Keratinocyte (primary cell): Measurements from ENCODE around the gene LRRC42. TPM values are rescaled to one million over a fixed set of nuclear protein-coding genes. Genes with fewer than 3 reads are reported as not detected.

ENCODE experiments used
- DNase-seq: peaks from one replicate; pipeline ENCODE4 v3.0.0-alpha.2; 2011; ENCODE audit warnings: low read depth, missing footprints, low spot score
- FAIRE-seq: peaks from 2 replicates; lab custom pipeline; 2011; peaks lifted over from hg19 to GRCh38; lab: Jason Lieb, UNC
- H2AFZ ChIP-seq: 2 replicates; pipeline ENCODE4 v1.6.0; 2012; ENCODE audit warnings: low read length, control low read depth, inconsistent platforms; ENCODE audit not compliant: control insufficient read depth
- H3K27ac ChIP-seq: 2 replicates; pipeline ENCODE4 v1.5.1; 2011; ENCODE audit warnings: low read length; ENCODE audit not compliant: control insufficient read depth, insufficient read depth
- H3K27me3 ChIP-seq: 3 replicates; pipeline ENCODE4 v1.6.0; 2011; ENCODE audit warnings: low read length; ENCODE audit not compliant: control insufficient read depth, insufficient read depth; ENCODE audit errors: extremely low read depth
- H3K36me3 ChIP-seq, 2 experiments: 2 replicates in 1 of 2; 3 replicates in 1 of 2; pipeline ENCODE4 v1.5.1; 2011; ENCODE audit warnings: low read length in 2 of 2, mild to moderate bottlenecking in 1 of 2; ENCODE audit not compliant: control insufficient read depth in 2 of 2, insufficient read depth in 2 of 2; ENCODE audit errors: extremely low read depth in 1 of 2
- H3K4me1 ChIP-seq: 3 replicates; pipeline ENCODE4 v1.5.1; 2011; ENCODE audit warnings: low read length; ENCODE audit not compliant: control insufficient read depth, insufficient read depth; ENCODE audit errors: extremely low read depth
- H3K4me2 ChIP-seq: 3 replicates; pipeline ENCODE4 v1.6.0; 2011; ENCODE audit warnings: low read depth, low read length; ENCODE audit not compliant: control insufficient read depth, insufficient read depth; ENCODE audit errors: extremely low read depth
- H3K4me3 ChIP-seq, 3 experiments: fragments of 200-600 bp in 1 of 3; sonication (generic) in 1 of 3; 2 replicates in 2 of 3; 3 replicates in 1 of 3; pipeline ENCODE4 v1.5.1; 2011 to 2016; ENCODE audit warnings: low read length in 3 of 3, mild to moderate bottlenecking in 3 of 3, control low read depth in 2 of 3, inconsistent platforms in 1 of 3, low read depth in 1 of 3, mixed read lengths in 1 of 3, mixed run types in 1 of 3, moderate library complexity in 1 of 3; ENCODE audit not compliant: control insufficient read depth in 2 of 3, insufficient read depth in 2 of 3; ENCODE audit errors: extremely low read depth in 1 of 3
- H3K79me2 ChIP-seq: 2 replicates; pipeline ENCODE4 v1.6.0; 2012; ENCODE audit warnings: low read length; ENCODE audit not compliant: control insufficient read depth, insufficient read depth
- H3K9ac ChIP-seq: 3 replicates; pipeline ENCODE4 v1.6.0; 2011; ENCODE audit warnings: low read length; ENCODE audit not compliant: control insufficient read depth, insufficient read depth; ENCODE audit errors: extremely low read depth
- H3K9me1 ChIP-seq: 3 replicates; pipeline ENCODE4 v1.6.0; 2011; ENCODE audit warnings: low read length; ENCODE audit not compliant: control insufficient read depth, insufficient read depth; ENCODE audit errors: extremely low read depth
- H3K9me3 ChIP-seq: 2 replicates; pipeline ENCODE4 v1.5.1; 2012; ENCODE audit warnings: low read depth, low read length; ENCODE audit not compliant: control insufficient read depth
- H4K20me1 ChIP-seq: 3 replicates; pipeline ENCODE4 v1.6.0; 2011; ENCODE audit warnings: low read length; ENCODE audit not compliant: control insufficient read depth, insufficient read depth; ENCODE audit errors: extremely low read depth
- EZH2 ChIP-seq: IDR thresholded peaks from one replicate; pipeline ENCODE4 v1.6.1; 2012; ENCODE audit warnings: inconsistent platforms, mild to moderate bottlenecking, low read length, moderate library complexity
- dilution Hi-C: fragments of 300-500 bp; cut with MboI; formaldehyde crosslinking; loops from one replicate; pipeline ENCODE4 v1.7.0; 2020; ENCODE audit warnings: low sequenced_read_pairs; ENCODE audit not compliant: extremely low pct_ligation_motif_present
- polyA plus RNA-seq, 5 experiments: library from polyadenylated mRNA; depleted of rRNA in 3 of 5; stranded (reverse) in 3 of 5; stranded (forward) in 1 of 5; unstranded in 1 of 5; fragments of >200 nt; gene quantifications; 1 replicate in 1 of 5; 2 replicates in 3 of 5; 3 replicates in 1 of 5; pipeline versions ENCODE4 v1.2.1 to v1.2.3, GENCODE V29; 2011 to 2012; ENCODE audit warnings: missing spikeins in 2 of 5, low read depth in 1 of 5, low replicate concordance in 1 of 5
- TF ChIP-seq, protein P1 (sequence below), 3 experiments: IDR thresholded peaks in 1 of 3; conservative IDR thresholded peaks in 1 of 3; optimal IDR thresholded peaks in 1 of 3; 2 replicates in 2 of 3; 3 replicates in 1 of 3; pipeline versions ENCODE3 to v1.5.1; 2011; ENCODE audit warnings: low read length in 3 of 3, mild to moderate bottlenecking in 3 of 3, moderate library complexity in 2 of 3, control low read depth in 1 of 3, inconsistent platforms in 1 of 3; ENCODE audit not compliant: insufficient read depth in 2 of 3; ENCODE audit errors: extremely low read depth in 1 of 3

The LRRC42 gene
- polyA plus RNA-seq, 1 donor (not counting 4 experiments of a cell fraction or from before 2014, with no cell fraction given): 61.8 TPM

DNA sequence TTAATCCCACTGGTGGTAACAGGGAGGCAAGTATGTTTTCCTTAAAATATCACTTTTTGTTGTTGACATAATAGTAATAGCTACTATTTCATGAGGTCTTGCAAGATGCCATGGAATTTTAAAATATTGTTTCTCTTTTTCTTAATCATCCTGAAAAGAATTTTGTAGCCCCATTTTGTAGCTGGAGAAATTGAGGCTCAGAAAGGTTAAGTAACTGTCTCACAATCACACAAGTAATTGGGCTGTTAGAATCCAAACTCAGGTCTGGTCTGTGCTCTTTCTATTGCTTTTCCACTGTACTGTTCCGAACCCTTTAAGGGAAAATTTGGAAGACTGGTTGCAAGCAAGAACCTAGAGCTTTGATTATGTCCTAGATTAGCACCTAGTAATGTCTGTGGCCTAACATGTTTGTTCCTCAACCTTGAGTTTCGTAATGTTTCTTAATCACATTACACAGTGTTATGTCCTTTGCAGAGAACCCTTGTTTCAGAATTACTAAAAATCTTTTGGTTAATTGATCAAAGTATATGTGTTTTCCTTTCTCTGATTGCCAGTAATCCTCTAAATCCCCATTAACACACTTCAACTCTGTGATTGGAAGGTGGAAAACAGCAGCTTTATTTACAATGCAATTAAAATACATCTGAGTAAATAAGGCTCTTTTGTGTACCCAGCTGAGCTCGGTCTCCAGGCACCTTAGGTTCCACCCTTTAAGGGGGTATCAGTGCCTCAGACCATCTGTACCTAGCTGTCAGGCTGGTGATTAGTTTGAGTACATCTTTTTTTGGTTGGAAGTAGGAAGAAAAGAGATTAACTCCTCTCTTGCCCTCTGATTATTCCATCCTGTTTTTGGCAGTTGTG, 10.4 kb downstream of the LRRC42 start:
- H3K27ac ChIP-seq: peak overlapping the region; percentile 79
- peak overlapping the region in 1 of 3 experiments; percentile 36 for H3K4me3 ChIP-seq
- H3K27me3 ChIP-seq: no peaks in the 10 kb centered on the region
- TF ChIP-seq EZH2: no peak
- H3K4me1 ChIP-seq: peaks cover 21% of the 10 kb centered on the region
- DNase-seq (no peak), FAIRE-seq (peak; percentile 72)
- dilution Hi-C loops: no loop called here
- H2AFZ ChIP-seq: peak overlapping the region; percentile 8
- H3K9me1 ChIP-seq: no peaks in the 10 kb centered on the region
- peak overlapping the region; percentile 71 for H3K4me2 ChIP-seq
- peaks cover 23% of the 10 kb centered on the region for H3K79me2 ChIP-seq
- no peak overlapping the region for H3K9ac ChIP-seq
- no peaks in the 10 kb centered on the region for H4K20me1 ChIP-seq
- H3K9me3 ChIP-seq: no peaks in the 10 kb centered on the region
- peaks cover 20 to 35% of the 10 kb centered on the region in 2 experiments for H3K36me3 ChIP-seq

DNA sequence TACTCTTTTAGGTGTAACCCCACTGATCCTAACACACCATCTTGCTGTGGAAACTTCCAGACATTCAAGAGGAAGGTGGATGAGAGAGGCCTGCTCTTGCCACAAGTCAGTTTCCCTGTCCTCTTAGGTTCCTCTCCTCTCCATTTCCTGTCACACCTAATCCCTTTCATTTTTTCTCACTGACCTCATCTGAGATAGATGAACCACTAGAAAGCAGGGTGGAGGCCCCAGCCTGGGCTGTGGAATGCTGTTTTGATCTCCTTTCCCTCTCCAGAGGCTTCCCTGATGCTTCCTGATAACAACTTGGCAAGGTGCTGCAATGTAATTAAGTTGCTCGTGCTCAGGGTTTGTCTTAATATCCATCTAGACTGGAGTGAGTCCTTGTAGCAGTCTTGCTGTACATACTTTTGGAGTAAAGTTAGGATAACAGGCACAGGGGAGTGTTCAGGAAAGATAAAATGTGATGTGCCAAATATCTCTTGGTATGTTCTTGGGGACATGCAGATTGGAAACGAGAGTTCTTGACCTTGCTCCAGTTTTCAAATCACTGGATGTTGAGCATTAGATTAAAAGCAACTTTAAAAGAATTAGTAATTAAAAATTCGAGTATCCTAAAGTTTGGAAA, 11.2 kb downstream of the LRRC42 start:
- H3K27me3 ChIP-seq: no peaks in the 10 kb centered on the region
- H3K4me1 ChIP-seq: peaks cover 21% of the 10 kb centered on the region
- peaks cover 16% of the 10 kb centered on the region for H3K79me2 ChIP-seq
- H2AFZ ChIP-seq: peak overlapping the region; percentile 8
- peaks cover 19 to 32% of the 10 kb centered on the region in 2 experiments for H3K36me3 ChIP-seq
- peak overlapping the region; percentile 71 for H3K4me2 ChIP-seq
- H4K20me1 ChIP-seq: no peaks in the 10 kb centered on the region
- peak overlapping the region; percentile 79 for H3K27ac ChIP-seq
- TF ChIP-seq, protein P1, sequence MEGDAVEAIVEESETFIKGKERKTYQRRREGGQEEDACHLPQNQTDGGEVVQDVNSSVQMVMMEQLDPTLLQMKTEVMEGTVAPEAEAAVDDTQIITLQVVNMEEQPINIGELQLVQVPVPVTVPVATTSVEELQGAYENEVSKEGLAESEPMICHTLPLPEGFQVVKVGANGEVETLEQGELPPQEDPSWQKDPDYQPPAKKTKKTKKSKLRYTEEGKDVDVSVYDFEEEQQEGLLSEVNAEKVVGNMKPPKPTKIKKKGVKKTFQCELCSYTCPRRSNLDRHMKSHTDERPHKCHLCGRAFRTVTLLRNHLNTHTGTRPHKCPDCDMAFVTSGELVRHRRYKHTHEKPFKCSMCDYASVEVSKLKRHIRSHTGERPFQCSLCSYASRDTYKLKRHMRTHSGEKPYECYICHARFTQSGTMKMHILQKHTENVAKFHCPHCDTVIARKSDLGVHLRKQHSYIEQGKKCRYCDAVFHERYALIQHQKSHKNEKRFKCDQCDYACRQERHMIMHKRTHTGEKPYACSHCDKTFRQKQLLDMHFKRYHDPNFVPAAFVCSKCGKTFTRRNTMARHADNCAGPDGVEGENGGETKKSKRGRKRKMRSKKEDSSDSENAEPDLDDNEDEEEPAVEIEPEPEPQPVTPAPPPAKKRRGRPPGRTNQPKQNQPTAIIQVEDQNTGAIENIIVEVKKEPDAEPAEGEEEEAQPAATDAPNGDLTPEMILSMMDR (optimal IDR thresholded peaks at IDR 0.05 in 1 of 3, IDR thresholded peaks at IDR 0.05 in 1 of 3, conservative IDR thresholded peaks at IDR 0.05 in 1 of 3; ENCODE audit: extremely low read depth in 1 of 3, insufficient read depth in 2 of 3, low read length in 3 of 3): no peak
- no peak for TF ChIP-seq EZH2
- no peaks in the 10 kb centered on the region for H3K9me3 ChIP-seq
- dilution Hi-C loops: no loop called here
- peak overlapping the region; percentile 0 for H3K9ac ChIP-seq
- peak overlapping the region in 1 of 3 experiments; percentile 36 for H3K4me3 ChIP-seq
- peak; percentile 83 for FAIRE-seq
- DNase-seq: no peak
- no peaks in the 10 kb centered on the region for H3K9me1 ChIP-seq
